NCI-H2107 treated with DMSO at 0.1 percent for 48 hours (cell line): Measurements from ENCODE around the gene UNKL.

Experiments
- DNase-seq: peaks from one replicate; lab custom pipeline; 2025; ENCODE audit not compliant: unreplicated experiment; lab: John Stamatoyannopoulos, UW

Gene UNKL

GRCh38 chr16:1356061-1356900 lies 58.2 kb downstream of the UNKL start:
- DNase-seq = no peak

GRCh38 chr16:1355591-1355990 lies 58.9 kb downstream of the UNKL start:
- DNase-seq = no peak

- no peak for DNase-seq
Measured at GRCh38 chr16:1354815-1355540, 59.5 kb downstream of the UNKL start.

GRCh38 chr16:1351582-1352362 lies 62.7 kb downstream of the UNKL start, which contains the start of the genes GNPTG and TSR3:
GNPTG (plus strand) TSS chr16:1351931; CDS start chr16:1351966, 35 bp downstream.
TSR3 (minus strand) TSS chr16:1351878; CDS start chr16:1351804, 74 bp downstream.
- peak; percentile 25 for DNase-seq

GRCh38 chr16:1351215-1351581 lies 63.3 kb downstream of the UNKL start:
- no peak for DNase-seq

GRCh38 chr16:1350691-1351090 lies 63.8 kb downstream of the UNKL start:
- DNase-seq = no peak

GRCh38 chr16:1349951-1350350 lies 64.6 kb downstream of the UNKL start:
- no peak for DNase-seq

GRCh38 chr16:1349351-1349750 lies 65.2 kb downstream of the UNKL start:
- no peak for DNase-seq

GRCh38 chr16:1348926-1349325 lies 65.6 kb downstream of the UNKL start:
- DNase-seq = no peak

GRCh38 chr16:1348441-1348840 lies 66.1 kb downstream of the UNKL start:
- no peak for DNase-seq

GRCh38 chr16:1347962-1348361 lies 66.5 kb downstream of the UNKL start:
- no peak for DNase-seq

- no peak for DNase-seq
Measured at GRCh38 chr16:1347286-1347855, 67.1 kb downstream of the UNKL start.

- no peak for DNase-seq
Measured at GRCh38 chr16:1346422-1347285, 67.8 kb downstream of the UNKL start.

GRCh38 chr16:1345651-1346421 lies 68.7 kb downstream of the UNKL start:
- no peak for DNase-seq

- no peak for DNase-seq
Measured at GRCh38 chr16:1345087-1345486, 69.4 kb downstream of the UNKL start.

- DNase-seq = no peak
Measured at GRCh38 chr16:1344499-1344898, 70.0 kb downstream of the UNKL start.

GRCh38 chr16:1343428-1344242 lies 70.9 kb downstream of the UNKL start:
- DNase-seq = no peak
